OCI-LY3 (cell line): ENCODE measurements around the gene RBL2.

Experiments
- CTCF ChIP-seq: fragments of 200-600, 300-600 bp; sonication (generic); IDR thresholded peaks from 2 replicates; pipeline ENCODE4 v1.5.1; 2014; ENCODE audit warnings: antibody characterized with exemption, low read length, low read depth
- EZH2phosphoT487 ChIP-seq: fragments of 200-600 bp; shearing (Covaris generic); IDR thresholded peaks from 2 replicates; pipeline ENCODE4 v1.6.1; 2018; ENCODE audit warnings: antibody characterized with exemption, mixed run types, low read depth

- TF ChIP-seq CTCF (no peak), EZH2phosphoT487 (no peak)
These were observed 99.9 kb downstream of the RBL2 start for GRCh38 chr16:53534206-53534605.
